PC-9 (cell line): ENCODE measurements around the gene P2RX6.

Experiments
- EZH2 ChIP-seq: fragments of 200-600 bp; sonication (generic); IDR thresholded peaks from 2 replicates; pipeline ENCODE4 v1.8.0; 2017; ENCODE audit warnings: antibody characterized with exemption, low read depth
- TF ChIP-seq, protein P1 (sequence below): fragments of 200-600 bp; sonication (generic); conservative IDR thresholded peaks from 2 replicates; pipeline ENCODE4 v1.6.1; 2017; ENCODE audit warnings: mixed run types, antibody characterized with exemption, mild to moderate bottlenecking, moderate library complexity

- TF ChIP-seq, protein P1, sequence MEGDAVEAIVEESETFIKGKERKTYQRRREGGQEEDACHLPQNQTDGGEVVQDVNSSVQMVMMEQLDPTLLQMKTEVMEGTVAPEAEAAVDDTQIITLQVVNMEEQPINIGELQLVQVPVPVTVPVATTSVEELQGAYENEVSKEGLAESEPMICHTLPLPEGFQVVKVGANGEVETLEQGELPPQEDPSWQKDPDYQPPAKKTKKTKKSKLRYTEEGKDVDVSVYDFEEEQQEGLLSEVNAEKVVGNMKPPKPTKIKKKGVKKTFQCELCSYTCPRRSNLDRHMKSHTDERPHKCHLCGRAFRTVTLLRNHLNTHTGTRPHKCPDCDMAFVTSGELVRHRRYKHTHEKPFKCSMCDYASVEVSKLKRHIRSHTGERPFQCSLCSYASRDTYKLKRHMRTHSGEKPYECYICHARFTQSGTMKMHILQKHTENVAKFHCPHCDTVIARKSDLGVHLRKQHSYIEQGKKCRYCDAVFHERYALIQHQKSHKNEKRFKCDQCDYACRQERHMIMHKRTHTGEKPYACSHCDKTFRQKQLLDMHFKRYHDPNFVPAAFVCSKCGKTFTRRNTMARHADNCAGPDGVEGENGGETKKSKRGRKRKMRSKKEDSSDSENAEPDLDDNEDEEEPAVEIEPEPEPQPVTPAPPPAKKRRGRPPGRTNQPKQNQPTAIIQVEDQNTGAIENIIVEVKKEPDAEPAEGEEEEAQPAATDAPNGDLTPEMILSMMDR: no peak
- TF ChIP-seq EZH2: no peak
These were observed 59.2 kb downstream of the P2RX6 start for GRCh38 chr22:21074102-21074715.
